K562 (cell line): ENCODE data around the gene ABL1.

Source experiments
- CTCF ChIP-seq, 3 experiments: IDR thresholded peaks in 2 of 3; conservative IDR thresholded peaks in 1 of 3; 2 replicates each; pipeline ENCODE4 v1.5.1; 2011 to 2012; ENCODE audit warnings: low read length in 3 of 3, mild to moderate bottlenecking in 3 of 3, control low read depth in 2 of 3, improper control_type of control experiment in 1 of 3, inconsistent platforms in 1 of 3, low read depth in 1 of 3, mixed read lengths in 1 of 3, moderate library complexity in 1 of 3; ENCODE audit not compliant: insufficient read depth in 2 of 3
- JUNB ChIP-seq: fragments of 450-650 bp; formaldehyde crosslinking; conservative IDR thresholded peaks from 2 replicates; pipeline ENCODE4 v1.4.0; 2020; ENCODE audit warnings: mild to moderate bottlenecking
- NRF1 ChIP-seq, 2 experiments: fragments of 450-650 bp; IDR thresholded peaks in 1 of 2; conservative IDR thresholded peaks in 1 of 2; 2 replicates each; pipeline ENCODE4 v1.6.1; 2014; ENCODE audit warnings: mild to moderate bottlenecking in 2 of 2
- POLR2A ChIP-seq: fragments of 450-650 bp; conservative IDR thresholded peaks from 2 replicates; pipeline ENCODE4 v1.6.1; 2016

- no peak for TF ChIP-seq JUNB (CRISPR knock-in tag)
- TF ChIP-seq NRF1 (conservative IDR thresholded peaks at IDR 0.05 in 1 of 2, IDR thresholded peaks at IDR 0.05 in 1 of 2) = no peak
- TF ChIP-seq CTCF (IDR thresholded peaks at IDR 0.05 in 2 of 3, conservative IDR thresholded peaks at IDR 0.05 in 1 of 3; ENCODE audit: insufficient read depth in 2 of 3, low read depth in 1 of 3, low read length in 3 of 3) = no peak
- TF ChIP-seq POLR2A = no peak
These were observed 30.9 kb downstream of the ABL1 start for GRCh38 chr9:130865921-130866320.
